Left lung (tissue), 10 donors: ENCODE data around the gene CLDN3. TPM values are rescaled to one million over a fixed set of nuclear protein-coding genes. Genes with fewer than 3 reads are reported as not detected.
"Not testable (repeated sequence)": the region's sequence is repeated elsewhere in the genome, so short reads cannot be mapped to it uniquely, and the experiment has no call there.

Source experiments
- ATAC-seq: fragments of 200-7000 bp; cut with Tn5 transposase; one replicate; pipeline ENCODE4 v1.9.1; 2020; ENCODE audit warnings: moderate library complexity
- DNase-seq, 4 donors: peaks; one replicate each; pipeline ENCODE4 v3.0.0-alpha.2; 2013 to 2020
- H3K27ac ChIP-seq, 2 donors: fragments of 200-600 bp; sonication (generic) in 1 of 2; one replicate each; pipeline versions ENCODE4 v1.5.0 to v1.8.0; 2020 to 2021
- H3K27me3 ChIP-seq, 2 donors: fragments of 200-600 bp; sonication (generic) in 1 of 2; one replicate each; pipeline versions ENCODE4 v1.5.0 to v1.8.0; 2020 to 2021
- H3K36me3 ChIP-seq, 2 donors: fragments of 200-600 bp; sonication (generic) in 1 of 2; one replicate each; pipeline versions ENCODE4 v1.5.0 to v1.8.0; 2020 to 2021
- H3K4me1 ChIP-seq, 2 donors: fragments of 200-600 bp; one replicate each; pipeline ENCODE4 v1.8.0; 2021
- H3K4me3 ChIP-seq, 2 donors: fragments of 200-600 bp; sonication (generic) in 1 of 2; one replicate each; pipeline versions ENCODE4 v1.5.0 to v1.8.0; 2020 to 2021; ENCODE audit warnings: mild to moderate bottlenecking in 1 of 2
- H3K9me3 ChIP-seq, 2 donors: fragments of 200-600 bp; sonication (generic) in 1 of 2; one replicate each; pipeline versions ENCODE4 v1.5.0 to v1.8.0; 2020 to 2021
- CTCF ChIP-seq, 2 donors: fragments of 200-600 bp; sonication (generic) in 1 of 2; IDR thresholded peaks; one replicate each; pipeline versions ENCODE4 v1.5.0 to v1.8.0; 2021; ENCODE audit warnings: antibody characterized with exemption in 2 of 2
- intact Hi-C, 2 donors: fragments of 100-400 bp; cut with DNase I; formaldehyde crosslinking; loops; one replicate each; pipeline versions ENCODE4 v1.11.2 to v1.14.2; 2022
- polyA plus RNA-seq, 6 donors: library from polyadenylated mRNA; unstranded; fragments of 120-200 nt; gene quantifications; one replicate each; pipeline ENCODE4 v1.2.1, GENCODE V29; 2013; ENCODE audit not compliant: insufficient read length in 6 of 6
- total RNA-seq, 2 donors: library from RNA; stranded (reverse); fragmentation: NEBNext Ultra II Directional; extraction: Animal tissue kit (Norgen Biotek cat#: 25700); gene quantifications; one replicate each; pipeline ENCODE4 v1.2.1, GENCODE V29; 2021
- donor health status: DM: no; HTN: yes; CAD: no.
- donor health status: DM: no; HTN: no; CAD: no.

CLDN3 gene
- total and polyA plus RNA-seq, 8 donors = 10.1 to 35.9 (median 20.2) TPM

DNA sequence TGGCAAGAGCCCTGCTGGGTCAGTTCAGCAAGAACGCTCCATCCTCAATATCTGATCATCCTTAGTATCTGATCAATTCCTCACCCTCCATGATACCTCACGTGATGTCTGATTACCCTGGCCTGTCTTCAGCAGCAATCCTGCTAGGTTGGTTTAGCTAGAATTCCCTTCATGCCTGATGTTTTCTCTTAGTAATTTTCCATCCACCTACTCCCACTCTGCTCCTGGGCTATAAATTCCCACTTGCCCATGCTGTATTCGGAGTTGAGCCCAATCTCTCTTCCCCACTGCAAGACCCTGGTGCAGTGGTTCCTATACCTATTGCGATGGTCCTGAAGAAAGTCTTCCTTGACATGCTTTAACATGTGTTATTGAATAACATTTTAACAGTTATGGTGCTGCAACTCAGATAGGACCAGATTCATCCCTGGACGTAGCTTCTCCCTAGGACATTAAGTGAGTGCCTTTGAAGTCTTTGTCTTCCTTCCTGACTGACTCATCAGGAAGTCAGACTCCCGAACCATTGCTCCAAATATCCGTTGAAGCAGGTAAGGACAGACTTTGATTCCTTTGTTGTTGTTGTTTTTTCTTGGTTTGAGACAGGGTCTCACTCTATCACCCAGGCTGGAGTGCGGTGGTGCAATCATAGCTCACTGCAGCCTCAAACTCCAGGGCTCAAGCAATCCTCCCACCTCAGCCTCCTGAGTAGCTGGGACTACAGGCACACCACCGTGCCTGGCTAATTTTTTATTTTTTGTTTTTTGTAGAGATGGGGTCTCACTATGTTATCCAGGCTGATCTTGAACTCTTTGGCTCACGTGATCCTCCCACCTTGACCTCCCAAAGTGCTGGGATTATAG is 29.4 kb upstream of the CLDN3 start:
- no peak for TF ChIP-seq CTCF (IDR thresholded peaks at IDR 0.05)
- intact Hi-C loops = no loop called here

GRCh38 chr7:73797176-73797575 is 27.1 kb upstream of the CLDN3 start:
- H3K27ac ChIP-seq, H3K4me1 ChIP-seq, H3K36me3 ChIP-seq, intact Hi-C loops, ATAC-seq, H3K27me3 ChIP-seq, H3K9me3 ChIP-seq, H3K4me3 ChIP-seq, DNase-seq: not testable (repeated sequence)

More for the DNA sequence above, 29.4 kb upstream of the CLDN3 start:
- Histone ChIP-seq H3K27me3 (no peaks in the 10 kb centered on the region), H3K4me3 (no peak overlapping the region), H3K36me3 (no peaks in the 10 kb centered on the region), H3K4me1 (no peaks in the 10 kb centered on the region), H3K27ac (no peak overlapping the region), H3K9me3 (no peaks in the 10 kb centered on the region)
- no peak for DNase-seq
- no peak for ATAC-seq

GRCh38 chr7:73796656-73797055 is 26.6 kb upstream of the CLDN3 start:
- intact Hi-C loops, ATAC-seq: not testable (repeated sequence)

DNA sequence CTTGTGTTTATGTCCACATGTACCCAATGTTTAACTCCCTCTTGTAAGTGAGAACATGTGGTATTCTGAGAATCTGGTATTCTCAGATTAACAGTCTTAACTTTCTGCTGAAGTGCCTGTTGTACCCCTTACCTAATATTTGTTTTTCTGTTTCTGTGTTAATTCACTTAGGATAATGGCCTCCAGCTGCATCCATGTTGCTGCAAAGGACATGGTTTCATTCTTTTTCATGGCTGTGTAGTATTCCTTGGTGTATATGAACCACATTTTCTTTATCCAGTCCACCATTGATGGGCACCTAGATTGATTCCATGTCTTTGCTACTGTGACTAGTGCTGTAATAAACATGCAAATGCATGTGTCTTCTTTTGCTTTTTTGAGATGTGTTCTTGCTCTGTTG is 25.1 kb upstream of the CLDN3 start:
- H3K27me3 ChIP-seq, DNase-seq, H3K4me1 ChIP-seq, H3K36me3 ChIP-seq, intact Hi-C loops, H3K4me3 ChIP-seq, H3K9me3 ChIP-seq, H3K27ac ChIP-seq, ATAC-seq: not testable (repeated sequence)

More at GRCh38 chr7:73796656-73797055, 26.6 kb upstream of the CLDN3 start:
- not testable (repeated sequence) for H3K4me1 ChIP-seq, H3K36me3 ChIP-seq, H3K27me3 ChIP-seq, H3K9me3 ChIP-seq, H3K27ac ChIP-seq, DNase-seq, H3K4me3 ChIP-seq

DNA sequence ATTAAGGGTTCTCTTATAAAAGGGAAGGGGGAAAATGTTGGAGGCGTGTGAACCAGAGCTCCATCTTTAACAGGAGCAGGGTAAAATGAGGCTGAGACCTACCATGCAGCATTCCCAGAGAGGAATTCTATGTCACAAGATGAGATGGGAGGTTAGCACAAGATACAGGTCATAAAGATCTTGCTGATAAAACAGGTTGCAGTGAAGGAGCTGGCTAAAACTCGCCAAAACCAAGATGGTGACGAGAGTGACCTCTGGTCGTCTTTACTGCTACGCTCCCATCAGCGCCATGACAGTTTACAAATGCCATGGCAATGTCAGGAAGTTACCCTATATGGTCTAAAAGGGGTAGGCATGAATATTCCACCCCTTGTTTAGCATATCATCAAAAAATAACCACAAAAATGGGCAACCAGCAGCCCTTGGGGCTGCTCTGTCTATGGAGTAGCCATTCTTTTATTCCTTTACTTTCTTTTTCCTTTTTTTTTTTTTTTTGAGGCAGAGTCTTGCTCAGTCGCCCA is 21.2 kb upstream of the CLDN3 start:
- H3K4me1 ChIP-seq, intact Hi-C loops, H3K27ac ChIP-seq, H3K9me3 ChIP-seq, DNase-seq, H3K36me3 ChIP-seq, H3K27me3 ChIP-seq, H3K4me3 ChIP-seq, ATAC-seq: not testable (repeated sequence)

GRCh38 chr7:73789051-73789450 is 19.0 kb upstream of the CLDN3 start:
- Histone ChIP-seq H3K36me3 (no peaks in the 10 kb centered on the region), H3K27ac (no peak overlapping the region), H3K4me1 (no peaks in the 10 kb centered on the region), H3K27me3 (no peaks in the 10 kb centered on the region), H3K4me3 (no peak overlapping the region), H3K9me3 (no peaks in the 10 kb centered on the region)
- DNase-seq = no peak
- intact Hi-C loops = no loop called here
- ATAC-seq = no peak
- no peak for TF ChIP-seq CTCF (IDR thresholded peaks at IDR 0.05)

GRCh38 chr7:73787786-73788048 is 17.6 kb upstream of the CLDN3 start:
- H3K36me3 ChIP-seq, DNase-seq, H3K27ac ChIP-seq, ATAC-seq, H3K27me3 ChIP-seq, intact Hi-C loops, H3K9me3 ChIP-seq, H3K4me3 ChIP-seq, H3K4me1 ChIP-seq: not testable (repeated sequence)

DNA sequence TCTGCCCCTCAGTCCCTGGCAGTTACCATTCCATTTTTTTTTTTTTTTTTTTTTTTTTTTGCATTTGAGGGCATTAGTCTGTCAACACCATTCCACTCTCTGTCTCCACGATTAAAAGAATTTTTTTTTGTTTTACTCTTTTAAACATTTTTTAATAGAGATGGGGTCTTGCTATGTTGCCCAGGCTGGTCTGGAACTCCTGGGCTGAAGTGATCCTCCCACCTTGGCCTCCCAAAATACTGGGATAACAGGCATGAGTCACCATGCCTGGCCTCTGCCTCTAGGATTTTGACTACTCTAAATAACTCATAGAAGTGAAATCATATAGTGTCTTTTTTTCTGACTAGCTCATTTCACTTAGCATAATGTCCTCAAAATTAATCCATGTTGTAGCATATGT is 16.5 kb upstream of the CLDN3 start:
- no peaks in the 10 kb centered on the region for H3K9me3 ChIP-seq
- H3K36me3 ChIP-seq = no peaks in the 10 kb centered on the region
- no peaks in the 10 kb centered on the region for H3K4me1 ChIP-seq
- no peak overlapping the region for H3K27ac ChIP-seq
- intact Hi-C loops = no loop called here
- H3K27me3 ChIP-seq = no peaks in the 10 kb centered on the region
- no peak for TF ChIP-seq CTCF (IDR thresholded peaks at IDR 0.05)
- ATAC-seq (no peak), DNase-seq (no peak)
- H3K4me3 ChIP-seq = no peak overlapping the region
